K562 (cell line): Measurements from ENCODE around the gene PLEKHG5. TPM values are rescaled to one million over a fixed set of nuclear protein-coding genes. Genes with fewer than 3 reads are reported as not detected.

Source experiments
- ATAC-seq: fragments of 200-7000 bp; cut with Tn5 transposase; 3 replicates; pipeline ENCODE4 v1.9.1; 2020; ENCODE audit warnings: moderate library complexity
- BruUV-seq: library from RNA; stranded (reverse); fragments of 400-500 nt; replicated peaks from 2 replicates; lab custom pipeline; 2021; lab: Mats Ljungman, UMichigan
- CTCF ChIA-PET: fragments of 300-600 bp; formaldehyde crosslinking; extraction: SDS; loops from one replicate; lab custom pipeline; 2021; ENCODE audit warnings: low intra/inter-chr PET ratio; lab: Yijun Ruan, JAX
- POLR2A ChIA-PET: fragments of 300-600, 350-650 bp; sonication (Branson Sonifier 250); formaldehyde crosslinking; extraction: SDS; loops from one replicate; lab custom pipeline; 2021; ENCODE audit warnings: antibody characterized with exemption, inconsistent platforms; lab: Yijun Ruan, JAX
- DNase-seq, 4 experiments: peaks; one replicate each; pipeline versions ENCODE4 v3.0.0 to v3.0.0-alpha.2; 2011 to 2018; ENCODE audit warnings: low spot score in 3 of 4, mixed read lengths in 3 of 4; ENCODE audit errors: extremely low read depth in 1 of 4
- FAIRE-seq: peaks from 2 replicates; lab custom pipeline; 2011; peaks lifted over from hg19 to GRCh38; lab: Jason Lieb, UNC
- H2AFZ ChIP-seq: 2 replicates; pipeline ENCODE4 v1.6.0; 2011; ENCODE audit warnings: low read depth, low read length, control low read depth, inconsistent platforms
- H3K27ac ChIP-seq: fragments of 200-600 bp; 3 replicates; pipeline ENCODE4 v1.8.0; 2011; ENCODE audit warnings: low read depth, mild to moderate bottlenecking, control low read depth, inconsistent platforms, low read length, moderate library complexity, mixed read lengths; ENCODE audit errors: extremely low read depth
- H3K27me3 ChIP-seq, 2 experiments: fragments of 300-600 bp in 1 of 2; 2 replicates in 1 of 2; 3 replicates in 1 of 2; pipeline versions ENCODE4 v1.6.0 to v1.8.0; 2011; ENCODE audit warnings: inconsistent platforms in 2 of 2, low read length in 2 of 2, mild to moderate bottlenecking in 1 of 2, mixed read lengths in 1 of 2, moderate library complexity in 1 of 2; ENCODE audit not compliant: control insufficient read depth in 2 of 2, insufficient read depth in 2 of 2
- H3K36me3 ChIP-seq: fragments of 300-600 bp; 3 replicates; pipeline ENCODE4 v1.8.0; 2011; ENCODE audit warnings: mild to moderate bottlenecking, low read length, inconsistent platforms; ENCODE audit not compliant: control insufficient read depth, insufficient read depth
- H3K4me1 ChIP-seq, 2 experiments: fragments of 200-600 bp in 1 of 2; replicated peaks in 1 of 2; 2 replicates in 1 of 2; 3 replicates in 1 of 2; pipeline versions ENCODE4 v1.5.1 to v1.8.0; 2011; ENCODE audit warnings: inconsistent platforms in 2 of 2, low read length in 2 of 2, mild to moderate bottlenecking in 1 of 2, mixed read lengths in 1 of 2, moderate library complexity in 1 of 2; ENCODE audit not compliant: control insufficient read depth in 2 of 2, insufficient read depth in 2 of 2
- H3K4me2 ChIP-seq: 2 replicates; pipeline ENCODE4 v1.6.1; 2011; ENCODE audit warnings: low read length, control low read depth, inconsistent platforms, mixed read lengths; ENCODE audit not compliant: insufficient read depth
- H3K4me3 ChIP-seq: fragments of 200-600 bp; sonication (generic), shearing (Covaris generic); 2 replicates; pipeline ENCODE4 v1.5.1; 2016; ENCODE audit warnings: control low read depth, inconsistent platforms
- H3K79me2 ChIP-seq: fragments of 200-600 bp; 3 replicates; pipeline ENCODE4 v1.8.0; 2011; ENCODE audit warnings: low read length, inconsistent platforms; ENCODE audit not compliant: control insufficient read depth, insufficient read depth
- H3K9ac ChIP-seq, 2 experiments: 2 replicates each; pipeline versions ENCODE4 v1.6.0 to v1.6.1; 2011; ENCODE audit warnings: low read depth in 2 of 2, low read length in 2 of 2, control low read depth in 1 of 2, inconsistent platforms in 1 of 2, mild to moderate bottlenecking in 1 of 2, mixed read lengths in 1 of 2; ENCODE audit not compliant: insufficient read depth in 1 of 2
- H3K9me1 ChIP-seq: one replicate; pipeline ENCODE4 v1.6.0; 2011; ENCODE audit warnings: inconsistent platforms, mild to moderate bottlenecking, low read length, moderate library complexity; ENCODE audit not compliant: control insufficient read depth, insufficient read depth
- H3K9me3 ChIP-seq: replicated peaks from 2 replicates; pipeline ENCODE4 v1.5.1; 2011; ENCODE audit warnings: low read depth, low read length, inconsistent platforms; ENCODE audit not compliant: control insufficient read depth, insufficient read depth
- H4K20me1 ChIP-seq: replicated peaks from 2 replicates; pipeline ENCODE4 v1.6.1; 2011; ENCODE audit warnings: low read length, inconsistent platforms, mixed read lengths; ENCODE audit not compliant: control insufficient read depth, insufficient read depth
- ADNP ChIP-seq: fragments of 200-800 bp; sonication (Bioruptor generic); IDR thresholded peaks from 2 replicates; pipeline ENCODE4 v1.6.1; 2016; ENCODE audit warnings: missing genetic modification characterization, missing compliant biosample characterization
- NFXL1 ChIP-seq: fragments of 450-650 bp; formaldehyde crosslinking; IDR thresholded peaks from 2 replicates; pipeline ENCODE4 v1.4.0; 2021; ENCODE audit warnings: mild to moderate bottlenecking
- SAFB2 ChIP-seq: fragments of 200-400 bp; formaldehyde crosslinking; IDR thresholded peaks from 2 replicates; pipeline ENCODE4 v1.6.1; 2018; ENCODE audit warnings: borderline replicate concordance, low read length, low read depth, moderate library complexity; ENCODE audit not compliant: severe bottlenecking
- TSHZ1 ChIP-seq: fragments of 250-450 bp; sonication (Bioruptor Pico); IDR thresholded peaks from 2 replicates; pipeline ENCODE4 v1.4.0; 2020; ENCODE audit warnings: mild to moderate bottlenecking, moderate library complexity
- ZBTB1 ChIP-seq: sonication (generic); formaldehyde crosslinking; IDR thresholded peaks from 2 replicates; pipeline ENCODE4 v1.8.1; 2023; ENCODE audit warnings: missing genetic modification reagents, low read depth, mild to moderate bottlenecking, borderline replicate concordance
- ZC3H8 ChIP-seq: fragments of 450-650 bp; IDR thresholded peaks from 2 replicates; pipeline ENCODE4 v1.6.1; 2017
- WGBS: fragments of 100-300 bp; shearing (Covaris generic); methylation state at CpG from one replicate; pipeline ENCODE4 v1.1.6; 2016; ENCODE audit warnings: low coverage, mixed read lengths; ENCODE audit not compliant: insufficient coverage; ENCODE audit errors: missing lambda C conversion rate; 5-methylcytosine and 5-hydroxymethylcytosine counted together
- in situ Hi-C: fragments of 300-500 bp; cut with MboI; formaldehyde crosslinking; loops from 4 replicates; pipeline ENCODE4 v1.15.0; 2018; ENCODE audit warnings: inconsistent platforms, mixed read lengths
- intact Hi-C: fragments of 100-400 bp; cut with micrococcal nuclease; formaldehyde crosslinking; loops from 2 replicates; pipeline ENCODE4 v1.14.2; 2022
- polyA plus RNA-seq, 8 experiments: library from polyadenylated mRNA; depleted of rRNA in 4 of 8; stranded (reverse) in 5 of 8; unstranded in 3 of 8; fragments of >200 nt; fragmentation: Nextera tagmentation in 2 of 8; fragmentation: Illumina TruSeq in 1 of 8; extraction: Ambion mirVana in 2 of 8; extraction: Trizol in 1 of 8; gene quantifications; 2 replicates each; pipeline versions ENCODE4 v1.2.1 to v1.2.3, GENCODE V29; 2011 to 2014; ENCODE audit warnings: inconsistent platforms in 1 of 8, missing spikeins in 1 of 8
- total RNA-seq, 7 experiments: library from RNA; depleted of rRNA in 6 of 7; stranded (reverse); fragments of >200 nt in 6 of 7; fragmentation: Illumina TruSeq in 2 of 7; extraction: Trizol in 2 of 7; gene quantifications; 2 replicates each; pipeline versions ENCODE4 v1.2.1 to v1.2.3, GENCODE V29; 2011 to 2021; ENCODE audit warnings: low replicate concordance in 1 of 7

The PLEKHG5 gene
- total and polyA plus RNA-seq, 9 of the 15 experiments (the other 6 are each of a cell fraction or from before 2014, with no cell fraction given), result 0.04 to 0.29 (median 0.09) TPM; not detected in 3

DNA sequence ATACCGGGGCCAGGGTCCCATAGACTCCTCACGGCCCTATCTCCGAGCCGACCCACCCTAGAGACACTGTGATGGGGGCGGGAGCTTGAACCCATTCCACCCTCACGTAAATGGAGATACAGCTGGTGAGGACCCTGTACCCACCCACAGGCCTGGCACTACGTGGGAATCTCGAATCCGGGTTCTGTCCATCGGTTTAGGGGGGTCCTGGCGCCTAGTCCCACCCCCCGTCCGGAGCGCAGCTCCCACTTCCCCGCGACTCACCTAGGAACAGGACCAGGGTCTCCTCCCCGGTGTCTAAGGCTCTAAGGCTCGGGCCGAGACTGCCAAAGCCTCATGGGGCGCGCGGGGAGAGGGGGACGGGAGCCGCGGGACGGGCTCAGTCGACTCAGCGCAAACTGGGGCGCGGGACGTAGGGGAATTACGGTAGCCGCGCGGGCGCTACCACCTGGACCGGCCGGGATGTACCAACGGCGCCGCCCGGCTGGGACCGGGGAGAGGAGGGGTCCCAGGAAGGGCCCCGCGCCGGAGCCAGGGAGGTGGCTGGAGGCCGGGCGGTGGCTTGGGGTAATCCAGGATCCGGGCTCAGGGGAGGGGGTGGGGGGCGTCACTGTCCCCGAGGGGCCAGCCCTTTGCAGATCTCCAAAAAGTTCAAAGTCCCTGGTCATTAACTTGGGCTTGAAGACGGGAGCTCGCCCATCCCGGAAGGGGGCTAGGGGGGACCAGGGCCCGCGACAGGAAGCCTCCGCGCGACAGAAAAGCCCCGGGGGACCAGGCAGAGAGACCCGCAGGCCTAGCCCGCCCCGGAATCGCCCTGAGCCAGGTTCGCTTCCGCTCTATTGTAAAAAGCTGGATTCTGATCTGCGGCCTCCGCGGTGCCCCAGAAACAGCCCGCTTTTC lies 1.0 kb downstream of the PLEKHG5 start:
- peaks cover 4 to 40% of the 10 kb centered on the region in 2 experiments; a peak in 2 of 5 replicates for H3K4me1 ChIP-seq
- 8% methylated on average over 63 of the region's 70 CpGs for WGBS
- no TSS peak for BruUV-seq
- DNase-seq (peak; percentile 74 to 82 (median 79)), FAIRE-seq (no peak), ATAC-seq (peak; percentile 83)
- CTCF ChIA-PET, result interaction anchor here (0.6 to 2.1 kb wide), 3 partner anchors 64 to 244 kb away, joined by 4 to 14 read pairs (median 4); partner anchors contain the start of gene NOL9
- no peaks in the 10 kb centered on the region for H3K9me3 ChIP-seq
- intact Hi-C loops (no loop called here), in situ Hi-C loops (loop anchor here (10.0 to 25.0 kb wide), 2 partner anchors 144 to 722 kb away; no protein-coding TSS in a partner anchor)
- peaks cover 14 to 68% of the 10 kb centered on the region in 2 experiments; a peak in 4 of 5 replicates for H3K27me3 ChIP-seq
- peaks cover 31% of the 10 kb centered on the region for H4K20me1 ChIP-seq
- no peak overlapping the region for H3K27ac ChIP-seq
- no peaks in the 10 kb centered on the region for H3K79me2 ChIP-seq
- peaks cover 4% of the 10 kb centered on the region for H3K9me1 ChIP-seq
- peak overlapping the region; percentile 8 to 66; a peak in 3 of 4 replicates for H3K9ac ChIP-seq
- H3K4me3 ChIP-seq, result peak overlapping the region; percentile 40
- peak overlapping the region; percentile 79 for H3K4me2 ChIP-seq
- POLR2A ChIA-PET, result interaction anchor here (0.6 to 2.0 kb wide), 7 partner anchors 9 to 220 kb away, joined by 3 to 8 read pairs (median 4); no protein-coding TSS in a partner anchor
- H2AFZ ChIP-seq, result peak overlapping the region; percentile 80
- H3K36me3 ChIP-seq, result no peaks in the 10 kb centered on the region
- TF ChIP-seq TSHZ1 (CRISPR knock-in tag), result no peak
- TF ChIP-seq SAFB2, result no peak
- TF ChIP-seq ZBTB1 (CRISPR knock-in tag), result no peak
- no peak for TF ChIP-seq ZC3H8
- no peak for TF ChIP-seq NFXL1 (CRISPR knock-in tag)
- no peak for TF ChIP-seq ADNP (tag)
